ENCODE results near the gene IZUMO1R. TPM values are rescaled to one million over a fixed set of nuclear protein-coding genes. Genes with fewer than 3 reads are reported as not detected.

IZUMO1R gene
- total RNA-seq, 1 donor = not detected

- no peak for TF ChIP-seq CTCF (IDR thresholded peaks at IDR 0.05; ENCODE audit: insufficient read depth, low read depth, low read length)
- no peak overlapping the region for H3K4me3 ChIP-seq (ENCODE audit: low read depth, low read length)
- DNase-seq (ENCODE audit: low read depth) = no peak
Measured at GRCh38 chr11:94307101-94307791, 2.9 kb downstream of the IZUMO1R start.

- no peak for TF ChIP-seq CTCF (IDR thresholded peaks at IDR 0.05; ENCODE audit: insufficient read depth, low read depth, low read length)
- DNase-seq (ENCODE audit: low read depth) = no peak
- H3K4me3 ChIP-seq (ENCODE audit: low read depth, low read length) = no peak overlapping the region
Measured at GRCh38 chr11:94308024-94308423, 3.6 kb downstream of the IZUMO1R start.

GRCh38 chr11:94309757-94310156 is 5.4 kb downstream of the IZUMO1R start:
- no peak overlapping the region for H3K4me3 ChIP-seq (ENCODE audit: low read depth, low read length)
- DNase-seq (ENCODE audit: low read depth) = no peak
- TF ChIP-seq CTCF (IDR thresholded peaks at IDR 0.05; ENCODE audit: insufficient read depth, low read depth, low read length) = no peak

GRCh38 chr11:94310191-94310875 is 6.0 kb downstream of the IZUMO1R start:
- DNase-seq (ENCODE audit: low read depth) = no peak
- H3K4me3 ChIP-seq (ENCODE audit: low read depth, low read length) = no peak overlapping the region
- no peak for TF ChIP-seq CTCF (IDR thresholded peaks at IDR 0.05; ENCODE audit: insufficient read depth, low read depth, low read length)

- no peak overlapping the region for H3K4me3 ChIP-seq (ENCODE audit: low read depth, low read length)
- TF ChIP-seq CTCF (IDR thresholded peaks at IDR 0.05; ENCODE audit: insufficient read depth, low read depth, low read length) = no peak
- DNase-seq (ENCODE audit: low read depth) = no peak
Measured at GRCh38 chr11:94312339-94312738, 8.0 kb downstream of the IZUMO1R start.

GRCh38 chr11:94314064-94314463 is 9.7 kb downstream of the IZUMO1R start:
- no peak for DNase-seq (ENCODE audit: low read depth)
- no peak for TF ChIP-seq CTCF (IDR thresholded peaks at IDR 0.05; ENCODE audit: insufficient read depth, low read depth, low read length)
- H3K4me3 ChIP-seq (ENCODE audit: low read depth, low read length) = no peak overlapping the region

Data from fibroblast of villous mesenchyme (primary cell).